Retinal pigment epithelial cell (primary cell): ENCODE results near the gene GRK5.

Source experiments
- DNase-seq: peaks from one replicate; pipeline ENCODE4 v3.0.0-alpha.2; 2010; ENCODE audit warnings: low read depth
- H3K4me3 ChIP-seq: 2 replicates; pipeline ENCODE4 v1.5.1; 2011; ENCODE audit warnings: mild to moderate bottlenecking, low read length, control low read depth, moderate library complexity
- TF ChIP-seq, protein P1 (sequence below): conservative IDR thresholded peaks from 2 replicates; pipeline ENCODE4 v1.5.1; 2011; ENCODE audit warnings: low read depth, low read length, control low read depth, inconsistent platforms

The GRK5 gene

GRCh38 chr10:119388849-119389345, 181.5 kb downstream of the GRK5 start:
- no peak for DNase-seq
- TF ChIP-seq, protein P1, sequence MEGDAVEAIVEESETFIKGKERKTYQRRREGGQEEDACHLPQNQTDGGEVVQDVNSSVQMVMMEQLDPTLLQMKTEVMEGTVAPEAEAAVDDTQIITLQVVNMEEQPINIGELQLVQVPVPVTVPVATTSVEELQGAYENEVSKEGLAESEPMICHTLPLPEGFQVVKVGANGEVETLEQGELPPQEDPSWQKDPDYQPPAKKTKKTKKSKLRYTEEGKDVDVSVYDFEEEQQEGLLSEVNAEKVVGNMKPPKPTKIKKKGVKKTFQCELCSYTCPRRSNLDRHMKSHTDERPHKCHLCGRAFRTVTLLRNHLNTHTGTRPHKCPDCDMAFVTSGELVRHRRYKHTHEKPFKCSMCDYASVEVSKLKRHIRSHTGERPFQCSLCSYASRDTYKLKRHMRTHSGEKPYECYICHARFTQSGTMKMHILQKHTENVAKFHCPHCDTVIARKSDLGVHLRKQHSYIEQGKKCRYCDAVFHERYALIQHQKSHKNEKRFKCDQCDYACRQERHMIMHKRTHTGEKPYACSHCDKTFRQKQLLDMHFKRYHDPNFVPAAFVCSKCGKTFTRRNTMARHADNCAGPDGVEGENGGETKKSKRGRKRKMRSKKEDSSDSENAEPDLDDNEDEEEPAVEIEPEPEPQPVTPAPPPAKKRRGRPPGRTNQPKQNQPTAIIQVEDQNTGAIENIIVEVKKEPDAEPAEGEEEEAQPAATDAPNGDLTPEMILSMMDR, result no peak
- no peak overlapping the region for H3K4me3 ChIP-seq

DNA sequence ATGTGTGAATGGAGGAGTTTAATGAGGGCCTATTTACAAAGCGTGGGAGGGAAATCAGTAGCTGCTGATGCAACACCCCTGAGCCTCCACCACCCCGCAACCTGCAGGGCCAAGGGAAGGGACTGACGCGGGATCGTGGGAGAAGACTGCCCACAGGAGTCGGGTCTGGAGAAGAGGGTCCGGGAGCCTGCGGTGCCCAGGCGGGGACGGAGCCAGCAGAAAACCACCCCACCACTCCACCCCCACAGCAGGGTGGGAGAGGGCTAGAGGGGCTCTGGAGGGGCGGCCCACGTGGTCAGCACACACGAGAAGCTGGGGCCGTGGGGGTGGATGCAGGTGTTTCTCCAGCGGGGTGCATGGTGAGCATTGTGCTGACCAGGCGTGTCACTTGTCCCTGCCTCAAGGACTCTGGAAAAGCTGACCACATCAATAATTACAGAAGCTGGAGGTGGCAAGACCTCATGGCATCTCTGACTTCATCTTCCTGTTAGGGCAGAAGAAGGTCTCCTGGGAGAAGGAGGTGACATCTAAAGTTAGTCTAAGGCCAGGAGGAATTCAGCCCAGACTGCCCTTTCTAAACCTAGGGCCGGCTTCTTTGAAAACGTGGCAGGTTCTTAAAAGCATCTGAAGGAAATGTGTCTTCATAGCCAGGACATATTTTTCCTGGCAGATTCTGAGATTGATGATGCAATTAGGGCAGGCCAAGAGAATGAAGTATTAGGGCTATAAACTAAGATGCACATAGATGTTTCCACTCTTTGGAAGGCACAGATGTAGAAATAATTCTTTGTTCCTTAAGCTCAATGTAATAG, 184.3 kb downstream of the GRK5 start:
- TF ChIP-seq, protein P1, result no peak
- H3K4me3 ChIP-seq, result no peak overlapping the region
- DNase-seq, result no peak

- no peak overlapping the region for H3K4me3 ChIP-seq
- no peak for DNase-seq
- TF ChIP-seq, protein P1, result no peak
Measured at GRCh38 chr10:119393019-119393418, 185.6 kb downstream of the GRK5 start.

- no peak for DNase-seq
- TF ChIP-seq, protein P1, result no peak
- no peak overlapping the region for H3K4me3 ChIP-seq
Measured at GRCh38 chr10:119393421-119393820, 186.1 kb downstream of the GRK5 start.

GRCh38 chr10:119393845-119394244, 186.5 kb downstream of the GRK5 start:
- TF ChIP-seq, protein P1, result no peak
- DNase-seq, result no peak
- no peak overlapping the region for H3K4me3 ChIP-seq

DNA sequence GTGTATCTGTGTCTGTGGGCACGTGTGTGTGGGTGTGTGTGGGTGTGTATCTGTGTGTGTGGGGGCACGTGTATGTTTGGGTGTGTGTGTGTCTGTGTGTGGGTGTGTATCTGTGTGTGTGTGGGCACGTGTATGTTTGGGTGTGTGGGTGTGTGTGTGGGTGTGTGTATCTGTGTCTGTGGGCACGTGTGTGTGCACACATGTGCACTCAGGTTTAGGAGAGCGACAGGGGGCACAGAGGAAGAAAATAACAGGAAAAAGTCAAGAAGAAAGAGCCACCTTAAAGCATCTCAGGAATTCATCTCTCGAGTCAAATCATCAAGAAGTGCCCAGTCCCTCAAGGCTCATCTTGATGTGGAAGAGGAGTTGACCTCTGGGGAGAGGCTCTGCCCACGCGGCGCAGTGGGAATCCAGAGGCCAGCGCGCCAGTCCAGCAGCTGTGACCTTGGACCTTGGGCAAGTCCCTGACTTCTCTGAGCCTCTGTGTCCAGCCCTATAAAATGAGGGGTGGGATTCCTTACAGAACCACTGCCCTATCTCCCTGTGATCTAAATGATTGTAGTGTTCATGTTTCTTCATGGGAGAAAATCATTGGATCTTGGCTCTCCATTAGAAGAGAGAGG, 187.4 kb downstream of the GRK5 start:
- no peak overlapping the region for H3K4me3 ChIP-seq
- TF ChIP-seq, protein P1, result no peak
- DNase-seq, result no peak
